ENCODE measurements around the gene CEP97. TPM values are rescaled to one million over a fixed set of nuclear protein-coding genes. Genes with fewer than 3 reads are reported as not detected.

Gene CEP97
- total and polyA plus RNA-seq, 9 of the 15 experiments (the other 6 are each of a cell fraction or from before 2014, with no cell fraction given), result 2.0 to 10.1 (median 4.3) TPM

DNA sequence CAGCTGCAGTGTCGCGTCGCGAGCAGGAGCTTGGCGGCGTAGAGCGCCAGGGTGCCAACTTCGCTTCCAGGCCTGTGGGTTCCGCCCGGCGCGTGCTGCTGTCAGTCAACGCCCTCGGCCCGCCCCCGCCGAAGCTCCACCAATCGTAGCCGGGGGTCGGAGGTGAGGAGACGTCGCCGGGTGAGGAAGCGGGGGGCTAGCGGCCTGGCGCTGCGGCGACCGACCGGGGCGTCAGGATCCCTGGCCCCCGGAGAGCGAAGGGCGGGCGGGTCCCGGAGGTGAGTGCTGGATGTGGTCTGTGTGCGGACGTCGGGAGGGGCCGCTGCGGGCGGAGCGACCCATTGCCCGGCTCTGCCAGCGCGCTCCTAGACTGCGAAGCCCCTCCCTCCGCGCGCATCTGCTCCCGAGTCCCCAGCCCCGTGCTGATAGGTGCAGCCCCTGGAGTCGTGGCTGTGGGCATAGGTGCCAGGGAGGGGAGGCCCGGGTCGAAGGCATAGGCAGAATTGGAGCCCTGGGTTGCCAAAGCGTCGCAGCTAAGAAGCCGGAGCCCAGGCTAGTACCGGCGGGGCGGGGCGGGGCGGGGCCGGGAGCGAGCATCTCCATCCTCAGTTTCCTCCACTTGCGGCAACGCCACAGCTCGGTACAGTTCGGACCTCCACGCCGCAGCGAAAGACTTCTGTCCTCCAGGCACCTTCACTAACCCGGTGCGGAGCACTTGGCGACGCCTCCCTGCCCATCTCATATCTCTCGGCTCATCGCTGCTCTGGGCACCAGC, 54.8 kb downstream of the CEP97 start, which contains the start of gene NXPE3 (continued):
- no peak for TF ChIP-seq SRSF9 (IDR thresholded peaks at IDR 0.05; ENCODE audit: borderline replicate concordance, low read depth, low read length)
- TF ChIP-seq HDAC2 (IDR thresholded peaks at IDR 0.05), result no peak
- TF ChIP-seq, protein P1, sequence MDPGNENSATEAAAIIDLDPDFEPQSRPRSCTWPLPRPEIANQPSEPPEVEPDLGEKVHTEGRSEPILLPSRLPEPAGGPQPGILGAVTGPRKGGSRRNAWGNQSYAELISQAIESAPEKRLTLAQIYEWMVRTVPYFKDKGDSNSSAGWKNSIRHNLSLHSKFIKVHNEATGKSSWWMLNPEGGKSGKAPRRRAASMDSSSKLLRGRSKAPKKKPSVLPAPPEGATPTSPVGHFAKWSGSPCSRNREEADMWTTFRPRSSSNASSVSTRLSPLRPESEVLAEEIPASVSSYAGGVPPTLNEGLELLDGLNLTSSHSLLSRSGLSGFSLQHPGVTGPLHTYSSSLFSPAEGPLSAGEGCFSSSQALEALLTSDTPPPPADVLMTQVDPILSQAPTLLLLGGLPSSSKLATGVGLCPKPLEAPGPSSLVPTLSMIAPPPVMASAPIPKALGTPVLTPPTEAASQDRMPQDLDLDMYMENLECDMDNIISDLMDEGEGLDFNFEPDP (CRISPR knock-in tag; IDR thresholded peaks at IDR 0.05), result no peak
- TF ChIP-seq ETV6 (IDR thresholded peaks at IDR 0.05; ENCODE audit: borderline replicate concordance in 1 of 2, low read depth in 2 of 2, low read length in 1 of 2), result no peak
- TF ChIP-seq ETV6 (CRISPR knock-in tag; IDR thresholded peaks at IDR 0.05; ENCODE audit: borderline replicate concordance), result no peak
- no peak for TF ChIP-seq SNRNP70 (optimal IDR thresholded peaks at IDR 0.05; ENCODE audit: low read depth, low read length)
- TF ChIP-seq MED1 (CRISPR knock-in tag; IDR thresholded peaks at IDR 0.05; ENCODE audit: borderline replicate concordance), result no peak
- no peak for TF ChIP-seq ZNF780A (CRISPR knock-in tag; IDR thresholded peaks at IDR 0.05)
- no peak for TF ChIP-seq ZNF445 (CRISPR knock-in tag; IDR thresholded peaks at IDR 0.05; ENCODE audit: low read depth)
- TF ChIP-seq MYNN (IDR thresholded peaks at IDR 0.05), result no peak
- no peak for TF ChIP-seq MYNN (CRISPR knock-in tag; IDR thresholded peaks at IDR 0.05)
- TF ChIP-seq, protein P2, sequence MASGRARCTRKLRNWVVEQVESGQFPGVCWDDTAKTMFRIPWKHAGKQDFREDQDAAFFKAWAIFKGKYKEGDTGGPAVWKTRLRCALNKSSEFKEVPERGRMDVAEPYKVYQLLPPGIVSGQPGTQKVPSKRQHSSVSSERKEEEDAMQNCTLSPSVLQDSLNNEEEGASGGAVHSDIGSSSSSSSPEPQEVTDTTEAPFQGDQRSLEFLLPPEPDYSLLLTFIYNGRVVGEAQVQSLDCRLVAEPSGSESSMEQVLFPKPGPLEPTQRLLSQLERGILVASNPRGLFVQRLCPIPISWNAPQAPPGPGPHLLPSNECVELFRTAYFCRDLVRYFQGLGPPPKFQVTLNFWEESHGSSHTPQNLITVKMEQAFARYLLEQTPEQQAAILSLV (tag; IDR thresholded peaks at IDR 0.05), result no peak
- no peak for TF ChIP-seq ZNF253 (CRISPR knock-in tag; conservative IDR thresholded peaks at IDR 0.05)
- no peak; the same call in 1 of the 2 replicates for TF ChIP-seq HNRNPL (IDR thresholded peaks at IDR 0.05; ENCODE audit: low read depth, low read length)
- TF ChIP-seq, protein P3, sequence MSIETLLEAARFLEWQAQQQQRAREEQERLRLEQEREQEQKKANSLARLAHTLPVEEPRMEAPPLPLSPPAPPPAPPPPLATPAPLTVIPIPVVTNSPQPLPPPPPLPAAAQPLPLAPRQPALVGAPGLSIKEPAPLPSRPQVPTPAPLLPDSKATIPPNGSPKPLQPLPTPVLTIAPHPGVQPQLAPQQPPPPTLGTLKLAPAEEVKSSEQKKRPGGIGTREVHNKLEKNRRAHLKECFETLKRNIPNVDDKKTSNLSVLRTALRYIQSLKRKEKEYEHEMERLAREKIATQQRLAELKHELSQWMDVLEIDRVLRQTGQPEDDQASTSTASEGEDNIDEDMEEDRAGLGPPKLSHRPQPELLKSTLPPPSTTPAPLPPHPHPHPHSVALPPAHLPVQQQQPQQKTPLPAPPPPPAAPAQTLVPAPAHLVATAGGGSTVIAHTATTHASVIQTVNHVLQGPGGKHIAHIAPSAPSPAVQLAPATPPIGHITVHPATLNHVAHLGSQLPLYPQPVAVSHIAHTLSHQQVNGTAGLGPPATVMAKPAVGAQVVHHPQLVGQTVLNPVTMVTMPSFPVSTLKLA (conservative IDR thresholded peaks at IDR 0.05), result no peak
- TF ChIP-seq NFXL1 (CRISPR knock-in tag; IDR thresholded peaks at IDR 0.05), result no peak
- no peak for TF ChIP-seq MEF2D (tag; conservative IDR thresholded peaks at IDR 0.05; ENCODE audit: low read depth)
- TF ChIP-seq ILF3 (IDR thresholded peaks at IDR 0.05; ENCODE audit: borderline replicate concordance), result no peak
- no peak for TF ChIP-seq POLR2AphosphoS2 (IDR thresholded peaks at IDR 0.05; ENCODE audit: low read length)
- TF ChIP-seq CEBPG (CRISPR knock-in tag; IDR thresholded peaks at IDR 0.05), result no peak
- no peak for TF ChIP-seq CEBPG (tag; conservative IDR thresholded peaks at IDR 0.05 in 1 of 2, IDR thresholded peaks at IDR 0.05 in 1 of 2)
- TF ChIP-seq ESRRB (CRISPR knock-in tag; IDR thresholded peaks at IDR 0.05; ENCODE audit: borderline replicate concordance), result no peak
- TF ChIP-seq ZNF175 (CRISPR knock-in tag; IDR thresholded peaks at IDR 0.05; ENCODE audit: low read depth), result no peak
- TF ChIP-seq RBBP5 (IDR thresholded peaks at IDR 0.05; ENCODE audit: borderline replicate concordance, insufficient read depth, low read length, poor library complexity, severe bottlenecking), result peak; percentile 27
- TF ChIP-seq HIVEP1 (CRISPR knock-in tag; IDR thresholded peaks at IDR 0.05), result no peak
- TF ChIP-seq NRF1 (conservative IDR thresholded peaks at IDR 0.05 in 1 of 2, IDR thresholded peaks at IDR 0.05 in 1 of 2), result peak; percentile 50 to 55; a peak in 3 of 4 replicates
- no peak for TF ChIP-seq CAMTA2 (CRISPR knock-in tag; conservative IDR thresholded peaks at IDR 0.05)

Measured in K562 (cell line).